ENCODE measurements around the gene EXT2. TPM values are rescaled to one million over a fixed set of nuclear protein-coding genes. Genes with fewer than 3 reads are reported as not detected.

The EXT2 gene
- total RNA-seq, 1 experiment from 2014 or later, result 42.9 TPM

DNA sequence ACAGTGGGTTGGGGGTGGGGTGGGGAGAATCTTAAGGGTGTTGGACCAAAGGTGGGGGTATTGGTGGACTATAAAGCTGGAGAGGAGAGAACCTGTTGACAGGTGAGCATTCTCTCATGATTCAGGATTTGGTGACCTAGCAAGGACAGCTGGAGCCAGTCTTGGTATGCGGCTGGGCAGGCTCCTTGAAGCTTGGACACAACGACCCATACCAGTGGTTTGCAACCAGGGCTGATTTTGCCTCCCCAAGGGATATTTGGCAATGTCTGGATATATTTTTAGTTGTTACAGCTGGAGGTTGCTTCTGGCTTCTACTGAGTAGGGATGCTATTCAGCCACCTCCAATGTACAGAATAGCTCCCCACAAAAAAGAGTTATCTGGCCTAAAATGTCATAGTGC lies 5.6 kb downstream of the EXT2 start:
- no peak overlapping the region for H3K56ac ChIP-seq (ENCODE audit: insufficient read length, low read depth, low read length)
- no peak overlapping the region for H3K9ac ChIP-seq (ENCODE audit: extremely low read depth, insufficient read length, low read length)
- H3K27me3 Mint-ChIP-seq (ENCODE audit: low read depth), result no peaks in the 10 kb centered on the region; the same call in 1 of the 2 replicates
- no peak overlapping the region for H4K5ac ChIP-seq (ENCODE audit: insufficient read length, low read depth, low read length)
- peaks cover 11 to 12% of the 10 kb centered on the region in 2 experiments for H3K4me1 Mint-ChIP-seq
- no peak overlapping the region for H2AK5ac ChIP-seq (ENCODE audit: insufficient read length, low read length)
- H3K79me2 ChIP-seq (ENCODE audit: insufficient read depth, low read length), result 0 out of 2 replicates have a peak, but pooled peaks cover 6% of the 10 kb centered on the region
- H3K4me2 ChIP-seq (ENCODE audit: insufficient read depth, insufficient read length, low read length), result no peak overlapping the region
- no peak overlapping the region for H3K14ac ChIP-seq (ENCODE audit: insufficient read depth, low read length)
- H2BK120ac ChIP-seq (ENCODE audit: low read depth, low read length, poor library complexity, severe bottlenecking), result no peak overlapping the region
- H4K20me1 ChIP-seq (ENCODE audit: control insufficient read depth, insufficient read depth, insufficient read length), result no peaks in the 10 kb centered on the region
- peaks cover 2% of the 10 kb centered on the region for H3K23me2 ChIP-seq (ENCODE audit: insufficient read length, low read depth, low read length, poor library complexity, severe bottlenecking)
- DNase-seq, result no peak
- H3K4ac ChIP-seq (ENCODE audit: low read depth, low read length), result no peak overlapping the region
- H3K23ac ChIP-seq (ENCODE audit: insufficient read length, low read depth, low read length), result no peak overlapping the region
- no peaks in the 10 kb centered on the region; a peak in 1 of 5 replicates for H3K9me3 Mint-ChIP-seq
- TF ChIP-seq, protein P1, sequence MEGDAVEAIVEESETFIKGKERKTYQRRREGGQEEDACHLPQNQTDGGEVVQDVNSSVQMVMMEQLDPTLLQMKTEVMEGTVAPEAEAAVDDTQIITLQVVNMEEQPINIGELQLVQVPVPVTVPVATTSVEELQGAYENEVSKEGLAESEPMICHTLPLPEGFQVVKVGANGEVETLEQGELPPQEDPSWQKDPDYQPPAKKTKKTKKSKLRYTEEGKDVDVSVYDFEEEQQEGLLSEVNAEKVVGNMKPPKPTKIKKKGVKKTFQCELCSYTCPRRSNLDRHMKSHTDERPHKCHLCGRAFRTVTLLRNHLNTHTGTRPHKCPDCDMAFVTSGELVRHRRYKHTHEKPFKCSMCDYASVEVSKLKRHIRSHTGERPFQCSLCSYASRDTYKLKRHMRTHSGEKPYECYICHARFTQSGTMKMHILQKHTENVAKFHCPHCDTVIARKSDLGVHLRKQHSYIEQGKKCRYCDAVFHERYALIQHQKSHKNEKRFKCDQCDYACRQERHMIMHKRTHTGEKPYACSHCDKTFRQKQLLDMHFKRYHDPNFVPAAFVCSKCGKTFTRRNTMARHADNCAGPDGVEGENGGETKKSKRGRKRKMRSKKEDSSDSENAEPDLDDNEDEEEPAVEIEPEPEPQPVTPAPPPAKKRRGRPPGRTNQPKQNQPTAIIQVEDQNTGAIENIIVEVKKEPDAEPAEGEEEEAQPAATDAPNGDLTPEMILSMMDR (conservative IDR thresholded peaks at IDR 0.05), result no peak
- H3K27ac ChIP-seq (ENCODE audit: insufficient read length, low read depth, low read length), result no peak overlapping the region
- no CpG with 5 or more reads among the region's 2 CpGs for WGBS (ENCODE audit: extremely low coverage, insufficient read length, low lambda C conversion rate)
- peaks cover 0 to 5% (median 0%) of the 10 kb centered on the region in 3 experiments; a peak in 2 of 7 replicates for H3K36me3 Mint-ChIP-seq (ENCODE audit: insufficient read depth in 1 of 3, low read depth in 3 of 3)
- H3T11ph ChIP-seq (ENCODE audit: low read length), result no peak overlapping the region
- no peaks in the 10 kb centered on the region for H3K9me3 ChIP-seq (ENCODE audit: control insufficient read depth, low read depth, low read length)
- H3K27me3 ChIP-seq (ENCODE audit: insufficient read depth, low read length), result no peaks in the 10 kb centered on the region
- no peak overlapping the region for H2AFZ ChIP-seq (ENCODE audit: low read length)
- H2BK20ac ChIP-seq (ENCODE audit: low read depth, low read length, poor library complexity, severe bottlenecking), result no peak overlapping the region
- no peak overlapping the region for H2BK12ac ChIP-seq (ENCODE audit: insufficient read length, low read depth, low read length)
- H4K8ac ChIP-seq (replicated peaks; ENCODE audit: insufficient read length, low read depth, low read length), result no peak overlapping the region
- H3K4me3 Mint-ChIP-seq, result no peak overlapping the region
- H2BK15ac ChIP-seq (ENCODE audit: low read depth, low read length), result no peak overlapping the region
- H3K27ac Mint-ChIP-seq, result no peak overlapping the region
- peaks cover 3% of the 10 kb centered on the region for H3K79me1 ChIP-seq (ENCODE audit: insufficient read depth, low read depth, low read length, poor library complexity, severe bottlenecking)
- no peak overlapping the region for H2BK5ac ChIP-seq (ENCODE audit: insufficient read length, low read length)
- H3K4me1 ChIP-seq (ENCODE audit: insufficient read depth, low read length), result no peaks in the 10 kb centered on the region; the same call in none of the 2 replicates
- no peak overlapping the region for H3K18ac ChIP-seq (ENCODE audit: insufficient read length, low read depth, low read length)
- no peak overlapping the region for H4K91ac ChIP-seq (ENCODE audit: insufficient read length, low read depth, low read length)
